Gastroesophageal sphincter (tissue), 4 donors: ENCODE measurements around the gene ALK. TPM values are rescaled to one million over a fixed set of nuclear protein-coding genes. Genes with fewer than 3 reads are reported as not detected.

Experiments used
- ATAC-seq: fragments of 150-250 bp; one replicate; pipeline ENCODE4 v1.9.1; 2016; ENCODE audit warnings: mild to moderate bottlenecking, moderate library complexity
- H3K27ac ChIP-seq, 4 donors: fragments of 200-600 bp; sonication (generic) in 3 of 4; 1 replicate in 3 of 4; 2 replicates in 1 of 4; pipeline ENCODE4 v1.5.1; 2016 to 2019
- H3K27me3 ChIP-seq: fragments of 200-600 bp; sonication (generic); one replicate; pipeline ENCODE4 v1.5.1; 2019
- H3K36me3 ChIP-seq, 2 donors: fragments of 200-600 bp; sonication (generic); one replicate each; pipeline ENCODE4 v1.5.1; 2019; ENCODE audit warnings: control low read depth in 1 of 2
- H3K4me1 ChIP-seq, 3 donors: fragments of 200-600 bp; sonication (generic); 1 replicate in 2 of 3; 2 replicates in 1 of 3; pipeline ENCODE4 v1.5.1; 2016 to 2019; ENCODE audit warnings: control low read depth in 2 of 3
- H3K4me3 ChIP-seq, 2 donors: fragments of 200-600 bp; sonication (generic); one replicate each; pipeline ENCODE4 v1.5.1; 2019; ENCODE audit warnings: mild to moderate bottlenecking in 1 of 2, moderate library complexity in 1 of 2
- H3K9me3 ChIP-seq, 3 donors: fragments of 200-600 bp; sonication (generic); one replicate each; pipeline ENCODE4 v1.5.1; 2017 to 2019; ENCODE audit warnings: control low read depth in 2 of 3
- EP300 ChIP-seq: sonication (generic); formaldehyde crosslinking; IDR thresholded peaks from one replicate; pipeline ENCODE4 v1.6.1; 2017; ENCODE audit warnings: antibody characterized with exemption, mild to moderate bottlenecking
- POLR2A ChIP-seq, 2 donors: fragments of 450-650 bp; IDR thresholded peaks; one replicate each; pipeline ENCODE4 v1.6.1; 2017; ENCODE audit warnings: antibody characterized with exemption in 2 of 2, mild to moderate bottlenecking in 2 of 2, moderate library complexity in 1 of 2
- POLR2AphosphoS5 ChIP-seq: sonication (generic); formaldehyde crosslinking; IDR thresholded peaks from one replicate; pipeline ENCODE4 v1.6.1; 2017; ENCODE audit warnings: antibody characterized with exemption
- WGBS, 2 donors: methylation state at CpG; one replicate each; pipeline ENCODE4 v1.1.5; 2018; ENCODE audit warnings: low coverage in 1 of 2; 5-methylcytosine and 5-hydroxymethylcytosine counted together
- total RNA-seq, 4 donors: library from RNA; depleted of rRNA; stranded (reverse); fragments of >200 nt; gene quantifications; one replicate each; pipeline ENCODE4 v1.1.0, GENCODE V29; 2016
- TF ChIP-seq, protein P1 (sequence below), 4 experiments: fragments of 200-600 bp in 2 of 4; fragments of 450-650 bp in 2 of 4; sonication (generic) in 1 of 4; IDR thresholded peaks; one replicate each; pipeline ENCODE4 v1.5.1; 2017 to 2019; ENCODE audit warnings: antibody characterized with exemption in 4 of 4, mild to moderate bottlenecking in 2 of 4, moderate library complexity in 2 of 4

ALK gene
- total RNA-seq, 4 donors from 2014 or later: 0.94 to 1.6 (median 1.1) TPM

DNA sequence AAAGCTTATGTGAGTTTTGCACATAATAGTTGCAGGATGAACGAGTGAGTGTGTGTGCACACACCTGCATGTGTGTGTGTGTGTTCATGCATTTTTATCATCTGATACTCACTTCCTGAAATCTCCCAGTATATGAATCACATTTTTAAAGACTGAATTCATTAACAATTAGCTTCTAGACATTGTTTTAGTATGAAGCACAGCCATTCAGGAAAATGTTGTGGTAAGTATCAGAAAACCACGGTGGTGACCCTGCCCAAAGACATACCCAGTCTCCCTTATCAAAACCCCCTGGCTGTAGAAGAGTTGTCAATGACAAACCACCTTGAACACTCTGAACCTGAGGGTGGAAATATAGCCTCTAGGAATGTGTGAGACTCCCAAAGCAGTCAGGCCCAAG, 220.8 kb downstream of the ALK start:
- Histone ChIP-seq H3K27me3 (no peaks in the 10 kb centered on the region), H3K27ac (no peak overlapping the region), H3K9me3 (no peaks in the 10 kb centered on the region), H3K4me3 (no peak overlapping the region), H3K4me1 (no peaks in the 10 kb centered on the region), H3K36me3 (no peaks in the 10 kb centered on the region)
- ATAC-seq: no peak
- TF ChIP-seq, protein P1, sequence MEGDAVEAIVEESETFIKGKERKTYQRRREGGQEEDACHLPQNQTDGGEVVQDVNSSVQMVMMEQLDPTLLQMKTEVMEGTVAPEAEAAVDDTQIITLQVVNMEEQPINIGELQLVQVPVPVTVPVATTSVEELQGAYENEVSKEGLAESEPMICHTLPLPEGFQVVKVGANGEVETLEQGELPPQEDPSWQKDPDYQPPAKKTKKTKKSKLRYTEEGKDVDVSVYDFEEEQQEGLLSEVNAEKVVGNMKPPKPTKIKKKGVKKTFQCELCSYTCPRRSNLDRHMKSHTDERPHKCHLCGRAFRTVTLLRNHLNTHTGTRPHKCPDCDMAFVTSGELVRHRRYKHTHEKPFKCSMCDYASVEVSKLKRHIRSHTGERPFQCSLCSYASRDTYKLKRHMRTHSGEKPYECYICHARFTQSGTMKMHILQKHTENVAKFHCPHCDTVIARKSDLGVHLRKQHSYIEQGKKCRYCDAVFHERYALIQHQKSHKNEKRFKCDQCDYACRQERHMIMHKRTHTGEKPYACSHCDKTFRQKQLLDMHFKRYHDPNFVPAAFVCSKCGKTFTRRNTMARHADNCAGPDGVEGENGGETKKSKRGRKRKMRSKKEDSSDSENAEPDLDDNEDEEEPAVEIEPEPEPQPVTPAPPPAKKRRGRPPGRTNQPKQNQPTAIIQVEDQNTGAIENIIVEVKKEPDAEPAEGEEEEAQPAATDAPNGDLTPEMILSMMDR (IDR thresholded peaks at IDR 0.05): no peak
- TF ChIP-seq POLR2AphosphoS5: no peak
- TF ChIP-seq POLR2A (IDR thresholded peaks at IDR 0.05): no peak
- no peak for TF ChIP-seq EP300
- 74 to 100% methylated on average over 1 to 2 of the region's 2 CpGs for WGBS, 2 donors

DNA sequence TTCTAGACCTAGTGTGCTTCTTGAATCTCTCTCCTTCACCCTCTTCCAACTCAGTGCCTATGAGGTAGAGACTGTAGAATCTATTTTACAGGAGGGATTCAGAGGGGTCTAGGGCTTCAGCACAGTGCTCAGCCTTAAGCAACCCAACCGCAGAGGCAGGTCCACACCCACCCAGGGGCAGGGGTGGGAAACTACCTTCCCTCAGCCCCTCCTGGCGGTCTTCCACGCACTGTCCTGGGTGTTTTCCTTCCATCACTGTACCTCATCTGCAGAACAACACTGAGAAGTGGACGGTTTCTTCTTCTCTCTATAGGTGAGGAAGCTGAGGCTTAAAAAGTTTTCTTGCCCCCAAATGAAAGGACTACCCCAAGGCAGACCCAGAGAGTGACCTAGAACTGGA, 222.3 kb downstream of the ALK start:
- WGBS, 2 donors: 100% methylated on average over 2 of the region's 4 CpGs; no CpG with 5 or more reads in 1 of the 2 donors
- Histone ChIP-seq H3K4me1 (no peaks in the 10 kb centered on the region), H3K27ac (no peak overlapping the region), H3K36me3 (no peaks in the 10 kb centered on the region), H3K4me3 (no peak overlapping the region), H3K27me3 (no peaks in the 10 kb centered on the region), H3K9me3 (no peaks in the 10 kb centered on the region)
- ATAC-seq: no peak
- TF ChIP-seq, protein P1 (IDR thresholded peaks at IDR 0.05): no peak
- TF ChIP-seq POLR2A (IDR thresholded peaks at IDR 0.05) (no peak), POLR2AphosphoS5 (no peak), EP300 (no peak)

DNA sequence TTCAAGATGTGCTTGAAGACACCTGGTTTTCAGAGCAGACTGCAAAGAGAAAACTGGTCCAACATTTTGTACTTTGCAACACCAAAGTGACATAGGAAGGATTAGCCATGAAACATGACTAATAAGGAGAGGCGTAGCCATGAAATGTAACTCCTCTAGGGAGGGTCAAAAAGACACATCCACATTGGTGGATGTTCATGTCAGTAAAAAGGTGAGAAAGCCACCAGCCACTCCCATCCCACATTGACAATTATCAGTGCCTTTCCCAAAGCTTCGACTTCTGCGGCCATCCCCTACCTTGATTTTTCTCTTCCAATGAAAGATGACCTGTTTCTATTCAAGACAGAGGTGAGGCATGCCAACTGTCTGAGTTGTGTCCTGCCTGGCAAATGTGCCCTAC, 223.2 kb downstream of the ALK start:
- Histone ChIP-seq H3K27me3 (no peaks in the 10 kb centered on the region), H3K4me3 (no peak overlapping the region), H3K36me3 (no peaks in the 10 kb centered on the region), H3K27ac (no peak overlapping the region), H3K9me3 (no peaks in the 10 kb centered on the region), H3K4me1 (no peaks in the 10 kb centered on the region)
- WGBS, 2 donors: 65% methylated on average over 3 of the region's 3 CpGs; no CpG with 5 or more reads in 1 of the 2 donors
- no peak for TF ChIP-seq EP300
- no peak for TF ChIP-seq POLR2A (IDR thresholded peaks at IDR 0.05)
- TF ChIP-seq, protein P1 (IDR thresholded peaks at IDR 0.05): no peak
- TF ChIP-seq POLR2AphosphoS5: no peak
- no peak for ATAC-seq

DNA sequence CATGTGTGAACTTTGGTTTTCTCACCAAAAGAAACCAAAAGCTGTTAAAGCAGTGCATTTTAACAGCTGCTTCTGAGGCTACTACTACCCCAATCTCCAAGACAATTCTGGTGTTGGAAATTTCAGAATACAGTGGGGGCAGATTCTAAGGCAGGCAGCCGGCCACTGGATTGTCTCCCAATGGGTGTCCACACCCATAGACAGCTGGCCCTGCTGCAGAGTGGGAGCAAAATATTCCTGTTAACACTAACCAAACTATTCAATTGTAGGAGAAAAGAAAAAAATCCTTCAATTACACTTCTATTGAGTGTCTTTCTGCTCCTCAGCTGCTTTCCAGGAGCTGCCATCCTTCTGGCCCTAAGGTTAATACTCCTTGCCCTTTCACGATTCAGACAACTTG, 223.7 kb downstream of the ALK start:
- no peak for ATAC-seq
- TF ChIP-seq EP300 (no peak), POLR2AphosphoS5 (no peak), POLR2A (IDR thresholded peaks at IDR 0.05) (no peak)
- TF ChIP-seq, protein P1 (IDR thresholded peaks at IDR 0.05): no peak

DNA sequence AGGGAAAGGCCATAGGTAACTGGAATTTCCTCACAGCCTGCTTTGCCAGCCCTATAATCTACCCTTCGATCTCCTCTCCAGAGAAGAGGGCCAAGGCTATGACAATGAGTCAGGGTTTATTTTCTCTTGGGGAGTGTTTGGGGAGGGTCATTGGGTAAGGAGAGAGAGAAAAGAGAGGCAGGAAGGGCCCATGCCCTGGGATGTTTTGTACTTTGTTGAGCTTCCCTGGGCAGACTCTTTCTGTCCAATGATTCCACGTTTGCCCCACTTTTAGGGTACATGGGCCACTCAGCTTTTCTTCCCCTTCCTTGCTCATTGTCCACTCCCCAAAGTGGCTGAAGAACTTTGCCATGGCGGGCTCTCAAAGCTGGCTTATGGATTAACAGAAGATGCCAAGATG, 224.2 kb downstream of the ALK start:
- Histone ChIP-seq H3K4me1 (no peaks in the 10 kb centered on the region), H3K9me3 (no peaks in the 10 kb centered on the region), H3K36me3 (no peaks in the 10 kb centered on the region), H3K27me3 (no peaks in the 10 kb centered on the region), H3K4me3 (no peak overlapping the region), H3K27ac (no peak overlapping the region)
- 68 to 92% methylated on average over 2 to 3 of the region's 3 CpGs for WGBS, 2 donors
- ATAC-seq: no peak
- TF ChIP-seq EP300 (no peak), POLR2A (IDR thresholded peaks at IDR 0.05) (no peak), POLR2AphosphoS5 (no peak)
- TF ChIP-seq, protein P1 (IDR thresholded peaks at IDR 0.05): no peak

More for the DNA sequence above, 223.7 kb downstream of the ALK start:
- H3K36me3 ChIP-seq: no peaks in the 10 kb centered on the region
- no peaks in the 10 kb centered on the region for H3K9me3 ChIP-seq
- H3K4me1 ChIP-seq: no peaks in the 10 kb centered on the region
- H3K27ac ChIP-seq: no peak overlapping the region
- 44 to 100% methylated on average over 1 to 2 of the region's 2 CpGs for WGBS, 2 donors
- H3K4me3 ChIP-seq: no peak overlapping the region
- no peaks in the 10 kb centered on the region for H3K27me3 ChIP-seq
